Choroid plexus epithelial cell (primary cell): ENCODE data around the gene NUDCD3.

Source experiments
- DNase-seq: peaks from one replicate; pipeline ENCODE4 v3.0.0-alpha.2; 2010; ENCODE audit warnings: low read depth
- H3K4me3 ChIP-seq: 2 replicates; pipeline ENCODE4 v1.5.1; 2011; ENCODE audit warnings: low read depth, mild to moderate bottlenecking, control low read depth, low read length, moderate library complexity
- TF ChIP-seq, protein P1 (sequence below): conservative IDR thresholded peaks from 2 replicates; pipeline ENCODE4 v1.5.1; 2011; ENCODE audit warnings: low read depth, mild to moderate bottlenecking, control low read depth, inconsistent platforms, low read length, moderate library complexity

Gene NUDCD3

DNA sequence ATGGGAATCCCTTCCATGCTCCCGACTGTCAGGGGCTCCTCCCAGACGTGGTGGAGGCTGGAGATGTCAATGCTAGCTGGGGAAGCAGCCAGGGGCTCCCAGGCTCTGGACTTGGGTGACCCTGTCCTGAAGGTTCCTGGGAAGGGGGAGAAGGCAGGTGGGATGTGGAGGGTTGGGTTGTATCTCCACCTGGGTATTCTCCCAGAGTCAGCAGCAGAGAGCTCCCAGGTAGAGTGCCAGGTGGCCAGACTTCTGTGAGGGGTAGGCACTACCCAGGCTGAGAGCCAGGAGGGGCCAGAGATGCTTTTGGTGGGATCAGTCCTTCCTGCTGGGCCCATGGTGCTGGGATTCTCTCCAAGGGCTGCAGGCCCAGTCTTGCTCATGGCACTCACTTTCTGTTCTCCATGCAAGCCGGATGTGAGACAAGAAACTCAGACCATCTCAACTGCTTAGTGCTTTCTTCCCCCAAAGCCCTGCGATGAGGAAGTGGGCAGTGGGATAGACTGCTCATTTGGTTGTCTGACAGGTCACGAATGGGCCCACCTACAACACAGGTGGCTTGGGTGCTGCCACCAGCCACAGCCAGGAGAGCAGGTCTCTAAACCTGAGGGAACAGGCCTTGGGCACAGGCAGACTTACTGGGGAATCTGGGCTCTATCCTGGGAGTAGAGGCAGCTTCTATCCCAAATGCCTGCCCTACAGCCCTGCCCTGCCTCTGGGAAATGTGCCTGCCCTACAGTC, 112.6 kb downstream of the NUDCD3 start:
- DNase-seq = no peak
- TF ChIP-seq, protein P1, sequence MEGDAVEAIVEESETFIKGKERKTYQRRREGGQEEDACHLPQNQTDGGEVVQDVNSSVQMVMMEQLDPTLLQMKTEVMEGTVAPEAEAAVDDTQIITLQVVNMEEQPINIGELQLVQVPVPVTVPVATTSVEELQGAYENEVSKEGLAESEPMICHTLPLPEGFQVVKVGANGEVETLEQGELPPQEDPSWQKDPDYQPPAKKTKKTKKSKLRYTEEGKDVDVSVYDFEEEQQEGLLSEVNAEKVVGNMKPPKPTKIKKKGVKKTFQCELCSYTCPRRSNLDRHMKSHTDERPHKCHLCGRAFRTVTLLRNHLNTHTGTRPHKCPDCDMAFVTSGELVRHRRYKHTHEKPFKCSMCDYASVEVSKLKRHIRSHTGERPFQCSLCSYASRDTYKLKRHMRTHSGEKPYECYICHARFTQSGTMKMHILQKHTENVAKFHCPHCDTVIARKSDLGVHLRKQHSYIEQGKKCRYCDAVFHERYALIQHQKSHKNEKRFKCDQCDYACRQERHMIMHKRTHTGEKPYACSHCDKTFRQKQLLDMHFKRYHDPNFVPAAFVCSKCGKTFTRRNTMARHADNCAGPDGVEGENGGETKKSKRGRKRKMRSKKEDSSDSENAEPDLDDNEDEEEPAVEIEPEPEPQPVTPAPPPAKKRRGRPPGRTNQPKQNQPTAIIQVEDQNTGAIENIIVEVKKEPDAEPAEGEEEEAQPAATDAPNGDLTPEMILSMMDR = no peak

DNA sequence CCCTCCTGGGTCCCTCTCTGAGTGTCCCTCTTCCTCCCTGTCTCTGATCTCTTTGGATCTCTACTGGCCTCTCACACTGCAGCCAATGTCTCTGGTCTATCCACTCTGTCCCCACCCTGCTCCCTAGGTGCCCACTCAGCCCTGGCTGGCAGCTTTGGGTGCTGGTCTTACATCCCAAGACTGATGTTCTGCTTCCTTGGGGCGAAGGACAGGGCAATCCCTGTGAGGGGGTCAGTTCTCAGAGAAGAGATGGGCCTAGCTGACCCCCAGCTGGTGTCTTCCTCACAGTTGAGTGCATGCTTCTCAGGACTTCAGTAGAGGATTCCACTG, 113.4 kb downstream of the NUDCD3 start:
- H3K4me3 ChIP-seq = no peak overlapping the region
- TF ChIP-seq, protein P1 = no peak
- DNase-seq = no peak

More for the DNA sequence above, 112.6 kb downstream of the NUDCD3 start:
- H3K4me3 ChIP-seq = no peak overlapping the region

DNA sequence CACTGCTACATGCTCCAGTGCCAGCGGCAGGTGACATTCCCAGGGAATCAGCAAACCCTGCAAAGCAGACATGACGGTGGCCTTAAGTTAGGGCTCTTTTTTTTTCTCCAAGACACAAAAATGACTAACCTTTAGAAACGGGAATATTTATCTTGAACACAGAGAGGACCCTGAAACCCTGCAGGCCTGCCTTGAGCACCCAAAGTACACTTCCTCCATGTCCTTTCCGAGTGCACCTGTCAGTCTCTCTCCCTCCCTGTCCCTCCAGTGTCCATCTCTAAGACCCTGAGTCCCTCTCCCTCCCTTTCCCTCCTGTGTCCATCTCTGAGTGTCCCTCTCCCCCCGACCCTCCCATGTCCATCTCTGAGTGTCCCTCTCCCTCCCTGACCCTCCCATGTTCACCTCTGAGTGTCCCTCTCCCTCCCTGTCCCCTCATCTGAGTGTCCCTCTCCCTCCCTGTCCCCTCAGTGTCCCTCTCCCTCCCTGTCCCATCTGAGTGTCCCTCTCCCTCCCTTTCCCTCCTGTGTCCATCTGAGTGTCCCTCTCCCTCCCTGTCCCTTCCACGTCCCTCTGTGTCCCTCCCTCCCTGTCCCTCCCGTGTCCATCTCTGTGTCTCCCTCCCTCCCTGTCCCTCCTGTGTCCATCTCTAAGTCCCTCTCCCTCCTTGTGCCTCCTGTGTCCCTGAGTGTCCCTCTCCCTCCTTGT, 113.9 kb downstream of the NUDCD3 start:
- no peak for DNase-seq
- TF ChIP-seq, protein P1 = no peak
- H3K4me3 ChIP-seq = no peak overlapping the region

DNA sequence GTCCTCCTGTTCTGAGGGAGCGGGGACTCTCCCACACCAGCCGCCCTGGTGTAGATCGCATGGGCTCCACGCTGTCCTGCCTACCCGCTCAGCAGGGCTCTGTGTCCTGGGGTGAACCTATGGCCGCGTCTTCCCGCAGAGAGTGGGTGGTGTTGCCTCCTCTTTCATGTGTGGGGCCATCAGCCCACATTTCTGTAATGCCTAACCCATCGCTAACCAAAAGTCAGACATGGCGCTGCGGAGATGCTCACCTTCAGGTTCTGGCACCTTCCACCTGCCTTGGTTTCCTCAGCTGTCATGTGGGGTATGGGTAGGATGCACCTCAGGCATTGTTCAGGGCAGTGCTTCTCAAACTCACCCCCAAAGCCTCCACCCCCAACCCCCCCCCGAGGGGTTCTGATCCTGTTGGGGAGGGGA, 114.5 kb downstream of the NUDCD3 start:
- TF ChIP-seq, protein P1 = no peak
- no peak overlapping the region for H3K4me3 ChIP-seq
- DNase-seq = no peak

DNA sequence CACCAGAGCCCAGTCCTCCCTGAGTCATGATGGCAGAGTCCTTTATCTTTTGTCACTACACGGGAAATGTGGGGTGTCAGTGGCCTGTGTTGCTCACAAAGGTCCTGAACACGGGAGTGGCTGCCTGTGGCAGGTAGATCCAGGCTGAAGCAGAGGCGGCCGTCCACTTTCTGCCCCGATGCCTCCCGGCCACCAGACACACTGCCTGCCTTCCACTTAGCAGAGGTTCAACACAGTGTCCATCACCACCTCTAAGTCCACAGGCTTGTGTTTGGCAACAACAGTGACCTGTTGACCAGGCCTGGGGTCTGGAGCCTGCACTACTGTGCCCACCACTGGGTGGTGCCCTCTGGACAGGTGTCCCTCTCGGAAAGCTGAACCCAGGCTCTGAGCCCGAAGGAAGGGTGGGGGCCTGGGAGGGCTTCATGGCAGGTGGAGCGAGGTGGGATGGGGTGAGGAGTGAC, 115.2 kb downstream of the NUDCD3 start:
- no peak overlapping the region for H3K4me3 ChIP-seq
- DNase-seq = no peak
- TF ChIP-seq, protein P1 = peak; percentile 21

DNA sequence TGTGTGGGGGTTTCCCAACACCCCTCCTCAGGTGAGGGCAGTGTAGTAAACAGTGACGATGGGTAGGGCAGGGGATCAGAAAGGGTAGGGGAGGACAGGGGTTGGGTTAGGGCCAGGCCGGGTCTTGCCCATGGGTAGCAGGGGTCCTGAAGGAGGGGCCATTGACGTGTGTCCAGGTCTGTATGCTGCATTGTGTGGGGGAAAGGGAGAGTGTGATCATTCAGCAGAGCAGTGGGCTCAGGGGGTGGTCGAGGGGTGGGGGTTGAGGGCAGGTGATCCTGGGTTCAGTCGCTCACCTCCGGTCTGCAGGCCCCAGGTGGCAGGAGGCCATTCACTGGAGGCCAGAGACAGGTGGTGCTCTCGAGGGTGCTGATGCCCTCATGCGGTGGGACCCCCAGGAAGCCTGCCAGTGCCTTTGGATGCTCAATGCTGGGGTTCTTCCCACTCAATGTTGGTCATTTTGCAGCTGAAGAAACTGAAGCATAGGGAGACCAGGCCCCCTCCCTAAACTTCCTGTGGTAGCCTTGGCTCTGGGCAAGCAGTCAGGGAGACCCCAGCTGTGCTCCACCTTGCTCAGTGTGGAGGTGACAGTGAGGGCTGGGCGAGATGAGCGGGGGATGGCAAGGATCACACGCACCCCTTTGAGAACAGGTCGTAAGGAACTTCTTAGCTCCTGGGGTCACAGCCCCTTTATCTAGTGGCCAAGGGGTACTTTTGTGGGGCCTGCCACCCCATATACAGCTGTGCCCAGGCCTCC, 116.3 kb downstream of the NUDCD3 start:
- TF ChIP-seq, protein P1 = no peak
- no peak for DNase-seq

More for the DNA sequence above, 116.3 kb downstream of the NUDCD3 start:
- H3K4me3 ChIP-seq = no peak overlapping the region
